T-cell (primary cell): ENCODE results near the gene SPCS3. TPM values are rescaled to one million over a fixed set of nuclear protein-coding genes. Genes with fewer than 3 reads are reported as not detected.
"Not testable (repeated sequence)": the region's sequence is repeated elsewhere in the genome, so short reads cannot be mapped to it uniquely, and the experiment has no call there.

Experiments
- ATAC-seq, 4 experiments: fragments of 200-7000 bp in 3 of 4; fragments of 150-1000 bp in 1 of 4; cut with Tn5 transposase; replicated peaks in 1 of 4; 1 replicate in 3 of 4; 2 replicates in 1 of 4; pipeline ENCODE4 v1.10.0; 2021; ENCODE audit warnings: moderate library complexity in 3 of 4, mild to moderate bottlenecking in 2 of 4, moderate number of reproducible peaks in 1 of 4
- CTCF ChIA-PET, 2 donors: fragments of 300-600 bp; sonication (Branson Sonifier 250); formaldehyde crosslinking; loops; one replicate each; lab custom pipeline; 2022; ENCODE audit warnings: antibody characterized with exemption in 2 of 2; lab: Charles Lee
- POLR2A ChIA-PET, 2 donors: fragments of 300-600 bp; sonication (Branson Sonifier 250); formaldehyde crosslinking; loops; one replicate each; lab custom pipeline; 2022; ENCODE audit warnings: antibody characterized with exemption in 2 of 2; lab: Charles Lee
- DNase-seq, 35 experiments: peaks; one replicate each; pipeline versions ENCODE4 v3.0.0 to v3.0.0-alpha.2; 2013 to 2023
- H3K27ac ChIP-seq: one replicate; pipeline ENCODE4 v1.5.1; 2013; ENCODE audit warnings: low read length
- H3K27me3 ChIP-seq, 2 experiments: replicated peaks in 1 of 2; 1 replicate in 1 of 2; 2 replicates in 1 of 2; pipeline versions ENCODE4 v1.6.1 to v1.7.0; 2013; ENCODE audit warnings: low read length in 1 of 2, mixed read lengths in 1 of 2; ENCODE audit not compliant: control insufficient read depth in 2 of 2, insufficient read depth in 2 of 2; ENCODE audit errors: extremely low read depth in 1 of 2
- H3K36me3 ChIP-seq, 2 donors: 1 replicate in 1 of 2; 2 replicates in 1 of 2; pipeline versions ENCODE4 v1.6.1 to v1.7.0; 2013; ENCODE audit warnings: low read length in 1 of 2; ENCODE audit not compliant: control insufficient read depth in 2 of 2, insufficient read depth in 1 of 2; ENCODE audit errors: extremely low read depth in 1 of 2
- H3K4me1 ChIP-seq, 2 experiments: 1 replicate in 1 of 2; 2 replicates in 1 of 2; pipeline versions ENCODE4 v1.6.1 to v1.7.0; 2013; ENCODE audit warnings: low read length in 2 of 2, mixed read lengths in 1 of 2; ENCODE audit not compliant: insufficient read depth in 2 of 2, control insufficient read depth in 1 of 2; ENCODE audit errors: extremely low read depth in 1 of 2
- H3K4me3 ChIP-seq, 2 donors: 1 replicate in 1 of 2; 2 replicates in 1 of 2; pipeline versions ENCODE4 v1.5.1 to v1.7.0; 2013; ENCODE audit warnings: mild to moderate bottlenecking in 2 of 2, low read length in 1 of 2, moderate library complexity in 1 of 2; ENCODE audit not compliant: control insufficient read depth in 1 of 2; ENCODE audit errors: extremely low read depth in 1 of 2
- H3K9me3 ChIP-seq: 2 replicates; pipeline ENCODE4 v1.7.0; 2013
- H3K27ac Mint-ChIP-seq, 2 donors: one replicate each; pipeline ENCODE4 v1.8.0; 2020 to 2021; ENCODE audit warnings: mild to moderate bottlenecking in 2 of 2, mixed read lengths in 2 of 2
- H3K27me3 Mint-ChIP-seq, 2 donors: one replicate each; pipeline ENCODE4 v1.8.0; 2021 to 2022; ENCODE audit warnings: mixed read lengths in 2 of 2
- H3K36me3 Mint-ChIP-seq: one replicate; pipeline ENCODE4 v1.8.0; 2021; ENCODE audit warnings: mixed read lengths
- H3K4me1 Mint-ChIP-seq, 3 donors: one replicate each; pipeline ENCODE4 v1.8.0; 2020 to 2022; ENCODE audit warnings: mixed read lengths in 3 of 3, mild to moderate bottlenecking in 1 of 3
- H3K4me3 Mint-ChIP-seq, 3 donors: one replicate each; pipeline ENCODE4 v1.8.0; 2020 to 2022; ENCODE audit warnings: mild to moderate bottlenecking in 3 of 3, mixed read lengths in 3 of 3, moderate library complexity in 3 of 3
- H3K9me3 Mint-ChIP-seq, 3 donors: one replicate each; pipeline ENCODE4 v1.8.0; 2020 to 2022; ENCODE audit warnings: mixed read lengths in 3 of 3
- WGBS: methylation state at CpG from one replicate; pipeline ENCODE4 v1.1.5; 2013; ENCODE audit warnings: missing lambda C conversion rate; ENCODE audit not compliant: insufficient coverage; 5-methylcytosine and 5-hydroxymethylcytosine counted together
- total RNA-seq, 35 experiments: library from RNA in 6 of 35; stranded (reverse) in 6 of 35; fragments of 120-200 nt in 1 of 35; gene quantifications; one replicate each; pipeline versions ENCODE4 v1.2.1 to v1.2.4 and lab custom pipeline; 2013 to 2026

The SPCS3 gene
- total RNA-seq, 5 donors from 2014 or later (not counting 1 experiment from before 2014, with no cell fraction given) = 137 to 163 (median 155) TPM

GRCh38 chr4:176289561-176289960 is 30.2 kb upstream of the SPCS3 start:
- no peaks in the 10 kb centered on the region for H3K36me3 Mint-ChIP-seq
- no peak for DNase-seq
- H3K36me3 ChIP-seq = no peaks in the 10 kb centered on the region
- no peak overlapping the region for H3K4me3 Mint-ChIP-seq
- no peak overlapping the region for H3K27ac Mint-ChIP-seq
- CTCF ChIA-PET = no interaction called here
- H3K4me1 Mint-ChIP-seq = no peaks in the 10 kb centered on the region
- no peaks in the 10 kb centered on the region for H3K9me3 Mint-ChIP-seq
- no peak overlapping the region for H3K27ac ChIP-seq
- no peaks in the 10 kb centered on the region for H3K9me3 ChIP-seq
- WGBS = 62% methylated on average over 2 of the region's 6 CpGs
- no peak overlapping the region for H3K4me3 ChIP-seq
- ATAC-seq = no peak
- no peaks in the 10 kb centered on the region for H3K27me3 ChIP-seq
- POLR2A ChIA-PET = no interaction called here
- H3K27me3 Mint-ChIP-seq = peaks cover 2 to 7% of the 10 kb centered on the region in 2 donors
- no peaks in the 10 kb centered on the region for H3K4me1 ChIP-seq

GRCh38 chr4:176290520-176290919 is 29.2 kb upstream of the SPCS3 start:
- Mint-ChIP-seq H3K36me3 (no peaks in the 10 kb centered on the region), H3K27ac (no peak overlapping the region), H3K4me3 (no peak overlapping the region), H3K9me3 (no peaks in the 10 kb centered on the region), H3K4me1 (no peaks in the 10 kb centered on the region), H3K27me3 (peaks cover 2 to 7% of the 10 kb centered on the region in 2 donors)
- H3K27ac ChIP-seq = no peak overlapping the region
- ChIA-PET POLR2A (no interaction called here), CTCF (interaction anchor here in 1 of 2 donors (0.6 kb wide), 1 partner anchor 303 kb away, joined by 3 read pairs; no protein-coding TSS in a partner anchor)
- WGBS = 90% methylated on average over 1 of the region's 3 CpGs
- ATAC-seq (no peak), DNase-seq (no peak)
- H3K4me1 ChIP-seq = no peaks in the 10 kb centered on the region
- no peaks in the 10 kb centered on the region for H3K36me3 ChIP-seq
- H3K27me3 ChIP-seq = no peaks in the 10 kb centered on the region
- no peaks in the 10 kb centered on the region for H3K9me3 ChIP-seq
- H3K4me3 ChIP-seq = no peak overlapping the region

- Histone ChIP-seq H3K36me3 (no peaks in the 10 kb centered on the region), H3K4me1 (no peaks in the 10 kb centered on the region), H3K9me3 (no peaks in the 10 kb centered on the region), H3K27ac (no peak overlapping the region), H3K27me3 (no peaks in the 10 kb centered on the region), H3K4me3 (no peak overlapping the region)
- DNase-seq = no peak
- Mint-ChIP-seq H3K27ac (no peak overlapping the region), H3K4me1 (no peaks in the 10 kb centered on the region), H3K36me3 (no peaks in the 10 kb centered on the region), H3K27me3 (peaks cover 2 to 7% of the 10 kb centered on the region in 2 donors), H3K9me3 (no peaks in the 10 kb centered on the region), H3K4me3 (no peak overlapping the region)
- ChIA-PET CTCF (no interaction called here), POLR2A (no interaction called here)
- ATAC-seq = no peak
- no CpG with 5 or more reads among the region's 3 CpGs for WGBS
Measured at GRCh38 chr4:176291748-176292147, 28.0 kb upstream of the SPCS3 start.

- WGBS = no CpG with 5 or more reads among the region's 1 CpG
Measured at GRCh38 chr4:176292920-176293319, 26.8 kb upstream of the SPCS3 start.

GRCh38 chr4:176293660-176294059 is 26.1 kb upstream of the SPCS3 start:
- WGBS = no CpG with 5 or more reads among the region's 1 CpG
- Mint-ChIP-seq H3K36me3 (no peaks in the 10 kb centered on the region), H3K27ac (no peak overlapping the region), H3K4me3 (no peak overlapping the region), H3K9me3 (no peaks in the 10 kb centered on the region), H3K27me3 (peaks cover 2 to 6% of the 10 kb centered on the region in 2 donors), H3K4me1 (no peaks in the 10 kb centered on the region)
- no peaks in the 10 kb centered on the region for H3K9me3 ChIP-seq
- no peak for ATAC-seq
- no peak overlapping the region for H3K4me3 ChIP-seq
- H3K27me3 ChIP-seq = peaks cover 0 to 4% of the 10 kb centered on the region in 2 experiments
- H3K36me3 ChIP-seq = no peaks in the 10 kb centered on the region
- CTCF ChIA-PET = no interaction called here
- H3K4me1 ChIP-seq = no peaks in the 10 kb centered on the region
- POLR2A ChIA-PET = interaction anchor here in 1 of 2 donors (0.6 kb wide), 1 partner anchor 45 kb away, joined by 3 read pairs; no protein-coding TSS in a partner anchor
- no peak for DNase-seq
- no peak overlapping the region for H3K27ac ChIP-seq

More at GRCh38 chr4:176292920-176293319, 26.8 kb upstream of the SPCS3 start:
- Histone ChIP-seq H3K27me3 (peaks cover 0 to under 1% of the 10 kb centered on the region in 2 experiments), H3K27ac (no peak overlapping the region), H3K4me3 (no peak overlapping the region), H3K9me3 (no peaks in the 10 kb centered on the region), H3K36me3 (no peaks in the 10 kb centered on the region), H3K4me1 (no peaks in the 10 kb centered on the region)
- no peak overlapping the region for H3K4me3 Mint-ChIP-seq
- DNase-seq (no peak), ATAC-seq (no peak)
- ChIA-PET POLR2A (no interaction called here), CTCF (no interaction called here)
- H3K36me3 Mint-ChIP-seq = no peaks in the 10 kb centered on the region
- no peaks in the 10 kb centered on the region for H3K4me1 Mint-ChIP-seq
- H3K9me3 Mint-ChIP-seq = no peaks in the 10 kb centered on the region
- no peak overlapping the region for H3K27ac Mint-ChIP-seq
- peaks cover 2 to 7% of the 10 kb centered on the region in 2 donors for H3K27me3 Mint-ChIP-seq

GRCh38 chr4:176295907-176296306 is 23.9 kb upstream of the SPCS3 start:
- H3K27me3 Mint-ChIP-seq, H3K4me3 ChIP-seq, CTCF ChIA-PET, H3K36me3 Mint-ChIP-seq, ATAC-seq, DNase-seq, H3K27ac Mint-ChIP-seq, H3K4me1 ChIP-seq, H3K9me3 ChIP-seq, H3K27ac ChIP-seq, POLR2A ChIA-PET, H3K4me1 Mint-ChIP-seq, H3K27me3 ChIP-seq, H3K4me3 Mint-ChIP-seq, H3K36me3 ChIP-seq, H3K9me3 Mint-ChIP-seq: not testable (repeated sequence)
- WGBS = 88% methylated on average over 4 of the region's 5 CpGs

GRCh38 chr4:176298664-176299063 is 21.1 kb upstream of the SPCS3 start:
- ChIA-PET POLR2A (no interaction called here), CTCF (no interaction called here)
- no peaks in the 10 kb centered on the region for H3K4me1 ChIP-seq
- Mint-ChIP-seq H3K4me3 (no peak overlapping the region), H3K27ac (no peak overlapping the region), H3K9me3 (no peaks in the 10 kb centered on the region), H3K36me3 (no peaks in the 10 kb centered on the region), H3K4me1 (no peaks in the 10 kb centered on the region), H3K27me3 (peaks cover 8 to 9% of the 10 kb centered on the region in 2 donors)
- no peak for ATAC-seq
- 87% methylated on average over 3 of the region's 6 CpGs for WGBS
- H3K9me3 ChIP-seq = no peaks in the 10 kb centered on the region
- no peaks in the 10 kb centered on the region for H3K36me3 ChIP-seq
- H3K4me3 ChIP-seq = no peak overlapping the region
- no peak for DNase-seq
- H3K27me3 ChIP-seq = peaks cover 0 to 11% of the 10 kb centered on the region in 2 experiments
- no peak overlapping the region for H3K27ac ChIP-seq
